Liver (tissue), 3 donors: ENCODE measurements around the gene ICOSLG.

ENCODE experiments used
- CTCF ChIP-seq: fragments of 150-350 bp; IDR thresholded peaks from 2 replicates; pipeline ENCODE4 v1.5.1; 2017; ENCODE audit warnings: improper control_type of control experiment, low read depth, low read length; ENCODE audit not compliant: missing input control
- FOXA1 ChIP-seq: IDR thresholded peaks from 2 replicates; pipeline ENCODE4 v1.6.1; 2016; ENCODE audit warnings: antibody characterized with exemption
- GABPA ChIP-seq, 2 donors: IDR thresholded peaks in 1 of 2; conservative IDR thresholded peaks in 1 of 2; 2 replicates each; pipeline ENCODE4 v1.6.1; 2016; ENCODE audit warnings: antibody characterized with exemption in 2 of 2, mild to moderate bottlenecking in 1 of 2, moderate library complexity in 1 of 2
- HNF4A ChIP-seq, 2 donors: conservative IDR thresholded peaks; 2 replicates each; pipeline ENCODE4 v1.6.1; 2016; ENCODE audit warnings: antibody characterized with exemption in 2 of 2, mild to moderate bottlenecking in 2 of 2
- HNF4G ChIP-seq: IDR thresholded peaks from 2 replicates; pipeline ENCODE4 v1.6.1; 2016; ENCODE audit warnings: antibody characterized with exemption
- JUND ChIP-seq, 2 donors: IDR thresholded peaks; 2 replicates each; pipeline ENCODE4 v1.6.1; 2016; ENCODE audit warnings: antibody characterized with exemption in 2 of 2
- MAX ChIP-seq: IDR thresholded peaks from 2 replicates; pipeline ENCODE4 v1.6.1; 2016; ENCODE audit warnings: antibody characterized with exemption
- RAD21 ChIP-seq, 2 donors: IDR thresholded peaks; 2 replicates each; pipeline ENCODE4 v1.6.1; 2016; ENCODE audit warnings: antibody characterized with exemption in 2 of 2, mild to moderate bottlenecking in 2 of 2
- REST ChIP-seq: IDR thresholded peaks from 2 replicates; pipeline ENCODE4 v1.6.1; 2016; ENCODE audit warnings: antibody characterized with exemption, mild to moderate bottlenecking
- SP1 ChIP-seq: IDR thresholded peaks from 2 replicates; pipeline ENCODE4 v1.6.1; 2018; ENCODE audit warnings: antibody characterized with exemption, mild to moderate bottlenecking
- TAF1 ChIP-seq: conservative IDR thresholded peaks from 2 replicates; pipeline ENCODE4 v1.6.1; 2016; ENCODE audit warnings: antibody characterized with exemption, mild to moderate bottlenecking
- YY1 ChIP-seq: IDR thresholded peaks from 2 replicates; pipeline ENCODE4 v1.6.1; 2016; ENCODE audit warnings: antibody characterized with exemption, mild to moderate bottlenecking
- ZBTB33 ChIP-seq: IDR thresholded peaks from 2 replicates; pipeline ENCODE4 v1.6.1; 2016; ENCODE audit warnings: antibody characterized with exemption
- donor health status: healthy.
- donor health status: healthy.

GRCh38 chr21:44199448-44199847, 41.3 kb downstream of the ICOSLG start:
- TF ChIP-seq ZBTB33: no peak
- TF ChIP-seq CTCF: no peak
- no peak for TF ChIP-seq FOXA1
- TF ChIP-seq REST: no peak
- TF ChIP-seq YY1: no peak
- TF ChIP-seq RAD21 (IDR thresholded peaks at IDR 0.05): no peak
- TF ChIP-seq GABPA (IDR thresholded peaks at IDR 0.05 in 1 of 2, conservative IDR thresholded peaks at IDR 0.05 in 1 of 2): no peak
- TF ChIP-seq SP1: no peak
- TF ChIP-seq MAX: no peak
- TF ChIP-seq JUND (IDR thresholded peaks at IDR 0.05): no peak
- TF ChIP-seq TAF1: no peak
- no peak for TF ChIP-seq HNF4A (conservative IDR thresholded peaks at IDR 0.05)
- no peak for TF ChIP-seq HNF4G
